B cell (primary cell): ENCODE results near the gene HDAC1. TPM values are rescaled to one million over a fixed set of nuclear protein-coding genes. Genes with fewer than 3 reads are reported as not detected.
"Not testable (repeated sequence)": the region's sequence is repeated elsewhere in the genome, so short reads cannot be mapped to it uniquely, and the experiment has no call there.

Experiments used
- ATAC-seq: fragments of 200-7000 bp; cut with Tn5 transposase; one replicate; pipeline ENCODE4 v1.10.0; 2021; ENCODE audit warnings: low read depth, mild to moderate bottlenecking, moderate number of reproducible peaks, moderate library complexity
- CTCF ChIA-PET: fragments of 350-600 bp; sonication (Branson Sonifier 250); formaldehyde crosslinking; loops from one replicate; lab custom pipeline; 2021; ENCODE audit warnings: antibody characterized with exemption, inconsistent platforms; lab: Charles Lee
- POLR2A ChIA-PET: fragments of 350-600 bp; sonication (Branson Sonifier 250); formaldehyde crosslinking; loops from one replicate; lab custom pipeline; 2021; ENCODE audit warnings: antibody characterized with exemption; lab: Charles Lee
- DNase-seq: peaks from one replicate; pipeline ENCODE4 v3.0.0; 2013
- H2AFZ ChIP-seq: 2 replicates; pipeline ENCODE4 v1.6.1; 2012; ENCODE audit warnings: mild to moderate bottlenecking, low read depth, low read length; ENCODE audit not compliant: insufficient read depth, poor library complexity, severe bottlenecking
- H3K27ac ChIP-seq, 2 donors: 1 replicate in 1 of 2; 2 replicates in 1 of 2; pipeline ENCODE4 v1.5.1; 2012 to 2013; ENCODE audit warnings: low read length in 2 of 2, mild to moderate bottlenecking in 2 of 2, moderate library complexity in 1 of 2
- H3K27me3 ChIP-seq, 4 experiments: fragments of 200-600 bp in 1 of 4; sonication (generic) in 1 of 4; replicated peaks in 1 of 4; 1 replicate in 2 of 4; 2 replicates in 2 of 4; pipeline versions ENCODE4 v1.6.1 to v1.7.0; 2013 to 2016; ENCODE audit warnings: low read length in 3 of 4, mild to moderate bottlenecking in 2 of 4, mixed read lengths in 1 of 4, moderate library complexity in 1 of 4; ENCODE audit not compliant: insufficient read depth in 4 of 4, control insufficient read depth in 3 of 4; ENCODE audit errors: control extremely low read depth in 1 of 4
- H3K36me3 ChIP-seq, 2 experiments: replicated peaks in 1 of 2; 1 replicate in 1 of 2; 2 replicates in 1 of 2; pipeline versions ENCODE4 v1.6.1 to v1.7.1; 2013; ENCODE audit warnings: low read length in 1 of 2; ENCODE audit not compliant: insufficient read depth in 2 of 2, control insufficient read depth in 1 of 2; ENCODE audit errors: control extremely low read depth in 1 of 2, extremely low read depth in 1 of 2
- H3K4me1 ChIP-seq, 2 donors: fragments of 200-600 bp in 1 of 2; sonication (generic) in 1 of 2; 1 replicate in 1 of 2; 2 replicates in 1 of 2; pipeline versions ENCODE4 v1.5.1 to v1.6.1; 2013 to 2017; ENCODE audit warnings: low read length in 2 of 2; ENCODE audit not compliant: control insufficient read depth in 2 of 2, insufficient read depth in 2 of 2
- H3K4me2 ChIP-seq: replicated peaks from 2 replicates; pipeline ENCODE3; 2012; ENCODE audit warnings: mild to moderate bottlenecking, low read depth, low read length; ENCODE audit not compliant: poor library complexity, severe bottlenecking
- H3K4me3 ChIP-seq, 5 experiments: fragments of 200-600 bp in 1 of 5; sonication (generic) in 1 of 5; 1 replicate in 3 of 5; 2 replicates in 2 of 5; pipeline versions ENCODE4 v1.5.1 to v1.7.0; 2011 to 2016; ENCODE audit warnings: low read length in 4 of 5, mild to moderate bottlenecking in 4 of 5, low read depth in 2 of 5, control low read depth in 1 of 5, moderate library complexity in 1 of 5; ENCODE audit not compliant: insufficient read depth in 1 of 5; ENCODE audit errors: control extremely low read depth in 1 of 5, extremely low read depth in 1 of 5
- H3K79me2 ChIP-seq: fragments of 200-600 bp; sonication (generic); one replicate; pipeline ENCODE4 v1.6.0; 2016; ENCODE audit warnings: low read length; ENCODE audit not compliant: control insufficient read depth, insufficient read depth
- H3K9ac ChIP-seq: fragments of 200-600 bp; sonication (generic); 2 replicates; pipeline ENCODE4 v1.6.1; 2017; ENCODE audit warnings: mild to moderate bottlenecking, low read length, moderate library complexity
- H3K9me3 ChIP-seq, 3 donors: one replicate each; pipeline versions ENCODE4 v1.6.1 to v1.7.1; 2013; ENCODE audit warnings: low read length in 2 of 3; ENCODE audit not compliant: control insufficient read depth in 2 of 3, insufficient read depth in 1 of 3; ENCODE audit errors: control extremely low read depth in 1 of 3
- H4K20me1 ChIP-seq: 2 replicates; pipeline ENCODE4 v1.6.0; 2012; ENCODE audit warnings: mild to moderate bottlenecking, low read length; ENCODE audit not compliant: insufficient read depth, control insufficient read depth, poor library complexity, severe bottlenecking
- H3K27ac Mint-ChIP-seq: one replicate; pipeline ENCODE4 v1.8.0; 2021; ENCODE audit warnings: mixed read lengths
- H3K27me3 Mint-ChIP-seq: one replicate; pipeline ENCODE4 v1.8.0; 2021; ENCODE audit warnings: mixed read lengths
- H3K4me1 Mint-ChIP-seq: one replicate; pipeline ENCODE4 v1.8.0; 2021; ENCODE audit warnings: mixed read lengths
- H3K4me3 Mint-ChIP-seq: one replicate; pipeline ENCODE4 v1.8.0; 2021; ENCODE audit warnings: mixed read lengths
- H3K9me3 Mint-ChIP-seq: one replicate; pipeline ENCODE4 v1.8.0; 2022; ENCODE audit warnings: mixed read lengths; ENCODE audit not compliant: insufficient read depth
- CTCF ChIP-seq: fragments of 200-600 bp; IDR thresholded peaks from one replicate; pipeline ENCODE4 v1.8.0; 2022; ENCODE audit warnings: antibody characterized with exemption, mild to moderate bottlenecking
- EZH2 ChIP-seq: IDR thresholded peaks from 2 replicates; pipeline ENCODE4 v1.6.1; 2012; ENCODE audit warnings: borderline replicate concordance, low read depth, mild to moderate bottlenecking, moderate library complexity, low read length; ENCODE audit not compliant: insufficient read depth, poor library complexity, severe bottlenecking
- WGBS: methylation state at CpG from one replicate; pipeline ENCODE4 v1.1.5; 2013; ENCODE audit warnings: missing lambda C conversion rate; ENCODE audit not compliant: insufficient coverage; 5-methylcytosine and 5-hydroxymethylcytosine counted together
- intact Hi-C: fragments of 100-400 bp; cut with micrococcal nuclease; formaldehyde crosslinking; loops from one replicate; pipeline ENCODE4 v1.10.0; 2022
- polyA plus RNA-seq: library from polyadenylated mRNA; depleted of rRNA; stranded (reverse); fragments of >200 nt; gene quantifications from 2 replicates; pipeline ENCODE4 v1.2.3, GENCODE V29; 2012
- total RNA-seq, 2 donors: library from RNA; stranded (reverse); fragments of 120-200 nt in 1 of 2; gene quantifications; 1 replicate in 1 of 2; 2 replicates in 1 of 2; pipeline versions ENCODE4 v1.2.3 to v1.2.4, GENCODE V29; 2013 to 2022

Gene HDAC1
- total and polyA plus RNA-seq, 2 donors (not counting 1 experiment from before 2014, with no cell fraction given) = 184 to 205 TPM

- H3K27me3 Mint-ChIP-seq = no peaks in the 10 kb centered on the region
- POLR2A ChIA-PET = interaction anchor here (0.7 kb wide), 1 partner anchor 39 kb away, joined by 4 read pairs; no protein-coding TSS in a partner anchor
- Histone ChIP-seq H3K79me2 (peaks cover 45% of the 10 kb centered on the region), H3K4me2 (no peak overlapping the region), H3K9ac (no peak overlapping the region), H4K20me1 (no peaks in the 10 kb centered on the region), H2AFZ (peak overlapping the region; percentile 100), H3K4me1 (peaks cover 23 to 29% of the 10 kb centered on the region in 2 donors), H3K27ac (no peak overlapping the region), H3K36me3 (peaks cover 3 to 10% of the 10 kb centered on the region in 2 experiments), H3K9me3 (no peaks in the 10 kb centered on the region), H3K4me3 (no peak overlapping the region), H3K27me3 (no peaks in the 10 kb centered on the region)
- H3K4me3 Mint-ChIP-seq = no peak overlapping the region
- CTCF ChIA-PET = interaction anchor here (1.1 to 5.8 kb wide), 4 partner anchors 27 to 73 kb away, joined by 3 to 55 read pairs (median 17); partner anchors contain the start of genes FAM167B and LCK
- ATAC-seq (no peak), DNase-seq (no peak)
- H3K9me3 Mint-ChIP-seq = no peaks in the 10 kb centered on the region
- WGBS = 100% methylated on average over 2 of the region's 7 CpGs
- H3K4me1 Mint-ChIP-seq = peaks cover 20% of the 10 kb centered on the region
- intact Hi-C loops = no loop called here
- no peak for TF ChIP-seq EZH2
- no peak for TF ChIP-seq CTCF
- no peak overlapping the region for H3K27ac Mint-ChIP-seq
These were observed 2.6 kb upstream of the HDAC1 start for GRCh38 chr1:32289256-32289655.

GRCh38 chr1:32291145-32291707 is 657 bp upstream of the HDAC1 start:
- Histone ChIP-seq H3K4me3 (peak overlapping the region; percentile 77 to 98 (median 88)), H3K4me1 (peaks cover 39 to 41% of the 10 kb centered on the region in 2 donors), H3K36me3 (peaks cover 3 to 5% of the 10 kb centered on the region in 2 experiments), H3K27me3 (no peaks in the 10 kb centered on the region), H3K9me3 (no peaks in the 10 kb centered on the region), H3K27ac (peak overlapping the region; percentile 81 to 87), H2AFZ (peak overlapping the region; percentile 100), H3K79me2 (peaks cover 65% of the 10 kb centered on the region), H4K20me1 (peaks cover 14% of the 10 kb centered on the region), H3K4me2 (peak overlapping the region; percentile 98), H3K9ac (peak overlapping the region; percentile 97)
- peak overlapping the region; percentile 99 for H3K27ac Mint-ChIP-seq
- no peak for ATAC-seq
- no peak for TF ChIP-seq CTCF
- H3K4me3 Mint-ChIP-seq = peak overlapping the region; percentile 100
- CTCF ChIA-PET = interaction anchor here (0.6 to 5.8 kb wide), 21 partner anchors 10 to 184 kb away, joined by 3 to 55 read pairs (median 4); partner anchors contain the start of genes FAM167B, LCK, MARCKSL1 and TXLNA
- DNase-seq = no peak
- H3K27me3 Mint-ChIP-seq = no peaks in the 10 kb centered on the region
- peaks cover 33% of the 10 kb centered on the region for H3K4me1 Mint-ChIP-seq
- WGBS = 45% methylated on average over 7 of the region's 10 CpGs
- no peaks in the 10 kb centered on the region for H3K9me3 Mint-ChIP-seq
- POLR2A ChIA-PET = interaction anchor here (0.5 to 5.1 kb wide), 21 partner anchors 17 to 701 kb away, joined by 3 to 46 read pairs (median 4); partner anchors contain the start of genes CCDC28B, LCK, MARCKSL1 and TXLNA
- intact Hi-C loops = loop anchor here (1.0 to 5.0 kb wide), 4 partner anchors 26 to 218 kb away; partner anchors contain the start of genes DCDC2B and IQCC

DNA sequence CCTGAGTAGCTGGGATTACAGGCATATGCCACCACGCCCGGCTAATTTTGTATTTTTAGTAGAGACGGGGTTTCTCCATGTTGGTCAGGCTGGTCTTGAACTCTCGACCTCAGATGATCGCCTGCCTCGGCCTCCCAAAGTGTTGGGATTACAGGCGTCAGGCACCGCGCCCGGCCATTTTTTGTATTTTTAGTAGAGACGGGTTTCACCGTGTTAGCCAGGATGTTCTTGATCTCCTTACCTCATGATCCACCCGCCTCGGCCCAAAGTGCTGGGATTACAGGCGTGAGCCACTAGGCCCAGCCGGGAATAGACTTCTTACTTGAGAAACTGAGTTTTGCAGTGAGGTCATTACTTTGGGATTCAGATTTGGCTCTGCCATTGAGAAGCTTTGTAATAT is 6.3 kb downstream of the HDAC1 start:
- peaks cover 29 to 35% of the 10 kb centered on the region in 2 donors for H3K4me1 ChIP-seq
- H3K9me3 ChIP-seq, intact Hi-C loops, H3K27ac Mint-ChIP-seq, H3K27me3 ChIP-seq, H3K4me3 Mint-ChIP-seq, H3K9ac ChIP-seq, DNase-seq, H3K27ac ChIP-seq, H3K27me3 Mint-ChIP-seq, ATAC-seq, H3K9me3 Mint-ChIP-seq, H3K4me2 ChIP-seq, POLR2A ChIA-PET, H2AFZ ChIP-seq, H3K4me3 ChIP-seq: not testable (repeated sequence)
- CTCF ChIA-PET = interaction anchor here (0.6 kb wide), 1 partner anchor 37 kb away, joined by 4 read pairs; no protein-coding TSS in a partner anchor
- peaks cover 44% of the 10 kb centered on the region for H3K4me1 Mint-ChIP-seq
- H3K79me2 ChIP-seq = peaks cover 96% of the 10 kb centered on the region
- H3K36me3 ChIP-seq = peaks cover 2 to 32% of the 10 kb centered on the region in 2 experiments
- 94% methylated on average over 6 of the region's 16 CpGs for WGBS
- peaks cover 64% of the 10 kb centered on the region for H4K20me1 ChIP-seq
